ENCODE measurements around the gene LCN10. TPM values are rescaled to one million over a fixed set of nuclear protein-coding genes. Genes with fewer than 3 reads are reported as not detected.

The LCN10 gene
- total RNA-seq, 1 experiment from 2014 or later: not detected

- in situ Hi-C loops (cut with HindIII; ENCODE audit: low pct_unique_long_range_greater_than_20kb, low sequenced_read_pairs): no loop called here
- Histone ChIP-seq H3K36me3 (ENCODE audit: control insufficient read depth, insufficient read depth, low read length) (no peaks in the 10 kb centered on the region), H3K27ac (ENCODE audit: low read length) (no peak overlapping the region), H3K4me1 (ENCODE audit: control insufficient read depth, insufficient read depth, low read length) (peaks cover 3% of the 10 kb centered on the region; the same call in 1 of the 2 replicates), H3K27me3 (ENCODE audit: control insufficient read depth, insufficient read depth, low read length) (no peaks in the 10 kb centered on the region), H3K9me3 (ENCODE audit: control insufficient read depth, insufficient read depth, low read depth, low read length) (no peaks in the 10 kb centered on the region), H3K4me3 (ENCODE audit: low read depth in 2 of 2, low read length in 2 of 2) (no peak overlapping the region)
- DNase-seq (ENCODE audit: low read depth, low spot score) (no peak), ATAC-seq (peak; percentile 61)
- ChIA-PET POLR2A (no interaction called here), CTCF (interaction anchor here (0.5 to 0.8 kb wide), 3 partner anchors 27 to 454 kb away, joined by 3 to 6 read pairs (median 5); no protein-coding TSS in a partner anchor)
- no TSS peak for BruUV-seq (replicated peaks)
- intact Hi-C loops (cut with micrococcal nuclease; ENCODE audit: unreplicated experiment): no loop called here
- TF ChIP-seq CTCF (IDR thresholded peaks at IDR 0.05) (peak; percentile 22; the same call in 1 of the 2 replicates), REST (IDR thresholded peaks at IDR 0.05; ENCODE audit: insufficient read depth in 1 of 2, low read depth in 2 of 2, low read length in 1 of 2) (no peak), TCF7L2 (IDR thresholded peaks at IDR 0.05; ENCODE audit: low read depth, low read length) (no peak), SIN3A (IDR thresholded peaks at IDR 0.05; ENCODE audit: borderline replicate concordance, insufficient read depth, low read depth, low read length) (no peak), POLR2AphosphoS5 (IDR thresholded peaks at IDR 0.05; ENCODE audit: low read depth, low read length) (no peak)
These were observed 20.3 kb upstream of the LCN10 start for GRCh38 chr9:136762915-136763648.

GRCh38 chr9:136762221-136762691 lies 19.5 kb upstream of the LCN10 start:
- BruUV-seq (replicated peaks): no TSS peak

More at GRCh38 chr9:136762221-136762691, 19.5 kb upstream of the LCN10 start:
- in situ Hi-C loops (cut with HindIII; ENCODE audit: low pct_unique_long_range_greater_than_20kb, low sequenced_read_pairs) (no loop called here), intact Hi-C loops (cut with micrococcal nuclease; ENCODE audit: unreplicated experiment) (no loop called here)
- ChIA-PET CTCF (interaction anchor here (0.6 to 0.8 kb wide), 2 partner anchors 277 to 455 kb away, joined by 3 to 5 read pairs; no protein-coding TSS in a partner anchor), POLR2A (no interaction called here)
- DNase-seq (ENCODE audit: low read depth, low spot score): no peak
- Histone ChIP-seq H3K27me3 (ENCODE audit: control insufficient read depth, insufficient read depth, low read length) (no peaks in the 10 kb centered on the region), H3K27ac (ENCODE audit: low read length) (no peak overlapping the region), H3K4me1 (ENCODE audit: control insufficient read depth, insufficient read depth, low read length) (peaks cover 3% of the 10 kb centered on the region; the same call in 1 of the 2 replicates), H3K36me3 (ENCODE audit: control insufficient read depth, insufficient read depth, low read length) (no peaks in the 10 kb centered on the region), H3K4me3 (ENCODE audit: low read depth in 2 of 2, low read length in 2 of 2) (no peak overlapping the region), H3K9me3 (ENCODE audit: control insufficient read depth, insufficient read depth, low read depth, low read length) (no peaks in the 10 kb centered on the region)
- no peak for ATAC-seq
- TF ChIP-seq SIN3A (IDR thresholded peaks at IDR 0.05; ENCODE audit: borderline replicate concordance, insufficient read depth, low read depth, low read length) (no peak), CTCF (IDR thresholded peaks at IDR 0.05) (no peak), POLR2AphosphoS5 (IDR thresholded peaks at IDR 0.05; ENCODE audit: low read depth, low read length) (no peak), TCF7L2 (IDR thresholded peaks at IDR 0.05; ENCODE audit: low read depth, low read length) (no peak)
